Peyer's patch (tissue), 4 donors: ENCODE data around the gene TOX3. TPM values are rescaled to one million over a fixed set of nuclear protein-coding genes. Genes with fewer than 3 reads are reported as not detected.

ENCODE experiments used
- DNase-seq, 3 donors: peaks; one replicate each; pipeline ENCODE4 v3.0.0-alpha.2; 2017 to 2019
- H3K27ac ChIP-seq, 4 donors: fragments of 200-600 bp; sonication (generic); one replicate each; pipeline ENCODE4 v1.5.1; 2016 to 2019
- H3K27me3 ChIP-seq, 2 donors: fragments of 200-600 bp; sonication (generic); one replicate each; pipeline ENCODE4 v1.5.1; 2019
- H3K36me3 ChIP-seq, 3 donors: fragments of 200-600 bp; sonication (generic); one replicate each; pipeline ENCODE4 v1.5.1; 2016 to 2019
- H3K4me1 ChIP-seq, 4 donors: fragments of 200-600 bp; sonication (generic); one replicate each; pipeline ENCODE4 v1.5.1; 2016 to 2019
- H3K4me3 ChIP-seq, 4 donors: fragments of 200-600 bp; sonication (generic); 1 replicate in 3 of 4; 2 replicates in 1 of 4; pipeline ENCODE4 v1.5.1; 2016 to 2019; ENCODE audit warnings: mild to moderate bottlenecking in 1 of 4
- H3K9me3 ChIP-seq, 4 donors: fragments of 200-600 bp; sonication (generic); one replicate each; pipeline ENCODE4 v1.5.1; 2016 to 2019; ENCODE audit warnings: mild to moderate bottlenecking in 1 of 4
- CTCF ChIP-seq, 6 experiments: fragments of 450-650 bp in 4 of 6; fragments of 200-600 bp in 2 of 6; sonication (generic) in 1 of 6; IDR thresholded peaks; one replicate each; pipeline ENCODE4 v1.5.1; 2017 to 2019; ENCODE audit warnings: antibody characterized with exemption in 6 of 6, mild to moderate bottlenecking in 3 of 6, moderate library complexity in 1 of 6
- POLR2A ChIP-seq, 2 donors: fragments of 450-650 bp; IDR thresholded peaks; one replicate each; pipeline ENCODE4 v1.5.1; 2017; ENCODE audit warnings: antibody characterized with exemption in 2 of 2, mild to moderate bottlenecking in 2 of 2, moderate library complexity in 2 of 2
- total RNA-seq, 4 donors: library from RNA; depleted of rRNA; stranded (reverse); fragments of >200 nt; gene quantifications; one replicate each; pipeline ENCODE4 v1.1.0, GENCODE V29; 2016

Gene TOX3
- total RNA-seq, 4 donors from 2014 or later, result 5.0 to 24.5 (median 18.6) TPM

- Histone ChIP-seq H3K9me3 (no peaks in the 10 kb centered on the region), H3K36me3 (no peaks in the 10 kb centered on the region), H3K27me3 (no peaks in the 10 kb centered on the region), H3K27ac (no peak overlapping the region), H3K4me1 (no peaks in the 10 kb centered on the region), H3K4me3 (no peak overlapping the region)
- TF ChIP-seq CTCF (IDR thresholded peaks at IDR 0.05), result no peak
- TF ChIP-seq POLR2A (IDR thresholded peaks at IDR 0.05), result no peak
- DNase-seq, result no peak
These were observed 59.0 kb downstream of the TOX3 start for GRCh38 chr16:52487849-52488457.

DNA sequence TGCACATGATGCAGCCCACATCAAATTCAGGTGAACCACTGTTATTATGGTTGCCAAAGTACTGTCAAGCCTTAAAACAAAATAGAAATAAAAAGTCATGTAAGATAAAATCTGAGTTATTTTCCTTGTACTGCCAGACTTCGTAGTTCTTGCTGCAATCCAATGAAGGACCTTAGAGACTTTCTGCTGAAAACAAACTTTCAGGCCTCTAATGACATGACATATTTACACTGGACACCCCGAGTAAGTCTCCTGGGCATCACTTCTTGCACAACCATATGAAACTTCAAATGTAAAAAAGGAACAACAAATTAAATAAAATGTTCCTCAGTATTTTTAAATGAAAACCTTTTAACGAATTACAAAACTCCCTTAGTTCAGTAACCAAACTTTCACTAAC, 66.7 kb downstream of the TOX3 start:
- no peaks in the 10 kb centered on the region for H3K36me3 ChIP-seq
- H3K27ac ChIP-seq, result no peak overlapping the region
- no peak for DNase-seq
- no peaks in the 10 kb centered on the region for H3K27me3 ChIP-seq
- no peaks in the 10 kb centered on the region for H3K9me3 ChIP-seq
- TF ChIP-seq POLR2A (IDR thresholded peaks at IDR 0.05), result no peak
- TF ChIP-seq CTCF (IDR thresholded peaks at IDR 0.05), result no peak
- H3K4me1 ChIP-seq, result no peaks in the 10 kb centered on the region
- H3K4me3 ChIP-seq, result no peak overlapping the region

- no peak overlapping the region for H3K4me3 ChIP-seq
- no peak overlapping the region for H3K27ac ChIP-seq
- TF ChIP-seq POLR2A (IDR thresholded peaks at IDR 0.05) (no peak), CTCF (IDR thresholded peaks at IDR 0.05) (no peak)
These were observed 70.8 kb downstream of the TOX3 start for GRCh38 chr16:52476111-52476510.

GRCh38 chr16:52474679-52475078, 72.3 kb downstream of the TOX3 start:
- Histone ChIP-seq H3K36me3 (no peaks in the 10 kb centered on the region), H3K9me3 (no peaks in the 10 kb centered on the region), H3K4me3 (no peak overlapping the region), H3K27me3 (no peaks in the 10 kb centered on the region), H3K4me1 (no peaks in the 10 kb centered on the region), H3K27ac (no peak overlapping the region)
- TF ChIP-seq POLR2A (IDR thresholded peaks at IDR 0.05) (no peak), CTCF (IDR thresholded peaks at IDR 0.05) (no peak)
- no peak for DNase-seq

More at GRCh38 chr16:52476111-52476510, 70.8 kb downstream of the TOX3 start:
- Histone ChIP-seq H3K27me3 (no peaks in the 10 kb centered on the region), H3K9me3 (no peaks in the 10 kb centered on the region), H3K36me3 (no peaks in the 10 kb centered on the region), H3K4me1 (no peaks in the 10 kb centered on the region)
- DNase-seq, result no peak

- no peak overlapping the region for H3K27ac ChIP-seq
- TF ChIP-seq POLR2A (IDR thresholded peaks at IDR 0.05) (no peak), CTCF (IDR thresholded peaks at IDR 0.05) (no peak)
- no peak for DNase-seq
- H3K4me3 ChIP-seq, result no peak overlapping the region
- no peaks in the 10 kb centered on the region for H3K4me1 ChIP-seq
- no peaks in the 10 kb centered on the region for H3K27me3 ChIP-seq
- no peaks in the 10 kb centered on the region for H3K9me3 ChIP-seq
- H3K36me3 ChIP-seq, result no peaks in the 10 kb centered on the region
These were observed 73.8 kb downstream of the TOX3 start for GRCh38 chr16:52473096-52473495.
